Hepatocyte (in vitro differentiated cells): ENCODE measurements around the gene CREB5. TPM values are rescaled to one million over a fixed set of nuclear protein-coding genes. Genes with fewer than 3 reads are reported as not detected.

Source experiments
- DNase-seq: peaks from one replicate; pipeline ENCODE4 v3.0.0-alpha.2; 2016; ENCODE audit warnings: low spot score
- H2AFZ ChIP-seq: fragments of 200-600 bp; sonication (generic); 2 replicates; pipeline ENCODE4 v1.6.0; 2016; ENCODE audit warnings: antibody characterized with exemption, mild to moderate bottlenecking
- H3K27ac ChIP-seq: fragments of 200-600 bp; sonication (generic); 2 replicates; pipeline ENCODE4 v1.5.1; 2016; ENCODE audit warnings: mild to moderate bottlenecking
- H3K27me3 ChIP-seq: fragments of 200-600 bp; sonication (generic); 2 replicates; pipeline ENCODE4 v1.6.1; 2016
- H3K36me3 ChIP-seq: fragments of 200-600 bp; sonication (generic); replicated peaks from 2 replicates; pipeline ENCODE4 v1.5.1; 2016; ENCODE audit warnings: low read depth; ENCODE audit not compliant: insufficient read depth
- H3K4me1 ChIP-seq: fragments of 200-600 bp; sonication (generic); 2 replicates; pipeline ENCODE4 v1.5.1; 2016; ENCODE audit warnings: mild to moderate bottlenecking, moderate library complexity; ENCODE audit not compliant: insufficient read depth
- H3K4me2 ChIP-seq: fragments of 200-600 bp; sonication (generic); 2 replicates; pipeline ENCODE4 v1.6.0; 2016
- H3K4me3 ChIP-seq: fragments of 200-600 bp; sonication (generic); 2 replicates; pipeline ENCODE4 v1.5.1; 2016; ENCODE audit warnings: mild to moderate bottlenecking
- H3K79me2 ChIP-seq: fragments of 200-600 bp; sonication (generic); 2 replicates; pipeline ENCODE4 v1.6.0; 2017; ENCODE audit warnings: mild to moderate bottlenecking
- H3K9me2 ChIP-seq: fragments of 200-600 bp; sonication (generic); replicated peaks from 2 replicates; pipeline ENCODE4 v1.6.0; 2017; ENCODE audit warnings: mild to moderate bottlenecking; ENCODE audit not compliant: insufficient read depth
- H3K9me3 ChIP-seq: fragments of 200-600 bp; sonication (generic); 2 replicates; pipeline ENCODE4 v1.5.1; 2016; ENCODE audit warnings: low read depth, mild to moderate bottlenecking
- H4K20me1 ChIP-seq: fragments of 200-600 bp; sonication (generic); 2 replicates; pipeline ENCODE4 v1.6.0; 2016; ENCODE audit warnings: mild to moderate bottlenecking; ENCODE audit not compliant: insufficient read depth, poor library complexity, severe bottlenecking
- CTCF ChIP-seq: fragments of 200-600 bp; sonication (generic); IDR thresholded peaks from 2 replicates; pipeline ENCODE4 v1.5.1; 2016; ENCODE audit warnings: antibody characterized with exemption, mild to moderate bottlenecking; ENCODE audit not compliant: poor library complexity
- EZH2 ChIP-seq: fragments of 200-600 bp; sonication (generic); IDR thresholded peaks from 2 replicates; pipeline ENCODE4 v1.6.1; 2016; ENCODE audit warnings: antibody characterized with exemption, mild to moderate bottlenecking, borderline replicate concordance
- EZH2phosphoT487 ChIP-seq: fragments of 200-600 bp; sonication (generic); IDR thresholded peaks from one replicate; pipeline ENCODE4 v1.6.1; 2018; ENCODE audit warnings: antibody characterized with exemption, mild to moderate bottlenecking, low read depth, moderate library complexity; ENCODE audit not compliant: unreplicated experiment, severe bottlenecking
- WGBS: methylation state at CpG from one replicate; pipeline ENCODE4 v1.1.6; 2016; ENCODE audit warnings: low lambda C conversion rate; ENCODE audit errors: missing lambda C conversion rate; 5-methylcytosine and 5-hydroxymethylcytosine counted together
- polyA plus RNA-seq: library from polyadenylated mRNA; unstranded; fragments of >200 nt; fragmentation: Nextera tagmentation; extraction: Ambion mirVana; gene quantifications from 2 replicates; pipeline ENCODE4 v1.2.1, GENCODE V29; 2016
- total RNA-seq: library from RNA; depleted of rRNA; stranded (reverse); fragments of >200 nt; gene quantifications from 2 replicates; pipeline ENCODE4 v1.2.3, GENCODE V29; 2014

The CREB5 gene
- total and polyA plus RNA-seq, 2 experiments from 2014 or later = 14.0 to 27.9 TPM

DNA sequence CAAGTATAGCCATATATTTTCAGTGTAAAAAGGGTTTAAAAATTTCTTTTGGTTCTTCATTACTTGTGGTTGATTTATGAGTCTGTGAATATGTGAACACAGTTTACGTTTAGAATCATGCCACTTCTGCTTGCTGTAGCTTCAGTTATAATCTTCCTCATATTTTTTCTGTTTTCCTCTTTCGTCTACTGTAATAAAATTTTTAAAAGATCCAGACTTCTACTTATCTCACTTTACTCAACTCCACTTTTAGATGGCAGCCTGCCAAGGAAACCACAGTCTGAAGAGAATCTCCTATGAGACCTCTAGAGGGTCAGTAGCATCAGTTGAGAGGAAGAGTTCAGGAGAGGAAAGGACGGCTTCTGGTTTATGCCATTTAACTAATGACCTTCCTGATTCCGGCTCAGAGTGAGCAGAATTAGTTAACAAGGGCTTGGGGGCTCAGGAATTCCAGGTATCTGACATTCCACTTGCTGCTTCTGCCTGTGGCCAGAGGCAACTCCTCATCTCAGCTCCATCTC is 21.4 kb downstream of the CREB5 start:
- Histone ChIP-seq H4K20me1 (no peaks in the 10 kb centered on the region), H3K27ac (no peak overlapping the region), H3K4me2 (peak overlapping the region; percentile 17), H3K9me3 (no peaks in the 10 kb centered on the region), H3K27me3 (peaks cover 3% of the 10 kb centered on the region), H3K79me2 (no peaks in the 10 kb centered on the region), H3K4me3 (no peak overlapping the region), H2AFZ (no peak overlapping the region), H3K9me2 (no peaks in the 10 kb centered on the region), H3K4me1 (no peaks in the 10 kb centered on the region), H3K36me3 (no peaks in the 10 kb centered on the region)
- 40% methylated on average over 4 of the region's 4 CpGs for WGBS
- TF ChIP-seq EZH2 = no peak
- no peak for TF ChIP-seq CTCF
- no peak for TF ChIP-seq EZH2phosphoT487
- peak; percentile 67 for DNase-seq

DNA sequence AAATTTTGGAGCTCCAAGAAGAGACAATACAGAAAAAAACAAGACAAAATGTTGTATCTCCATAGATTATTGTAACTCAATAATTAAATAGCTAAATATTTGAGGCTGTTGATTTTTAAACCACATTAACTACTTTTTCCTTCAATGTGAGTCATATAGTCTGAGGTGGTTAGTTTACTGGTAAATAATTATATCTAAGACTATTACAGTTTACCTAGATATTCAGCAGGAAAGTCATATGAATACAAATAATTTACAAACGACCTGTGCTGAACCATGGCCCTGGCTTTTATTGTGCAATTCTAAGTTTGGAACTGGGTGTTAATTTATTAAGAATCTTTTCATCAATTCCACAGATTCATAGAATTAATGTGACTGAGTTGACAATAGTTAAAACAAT is 22.2 kb downstream of the CREB5 start:
- H3K9me2 ChIP-seq = no peaks in the 10 kb centered on the region
- no peaks in the 10 kb centered on the region for H3K36me3 ChIP-seq
- H2AFZ ChIP-seq = no peak overlapping the region
- H3K27ac ChIP-seq = no peak overlapping the region
- H4K20me1 ChIP-seq = no peaks in the 10 kb centered on the region
- H3K79me2 ChIP-seq = no peaks in the 10 kb centered on the region
- DNase-seq = no peak
- no peak for TF ChIP-seq EZH2phosphoT487
- TF ChIP-seq CTCF = no peak
- TF ChIP-seq EZH2 = no peak
- H3K4me1 ChIP-seq = no peaks in the 10 kb centered on the region
- H3K4me3 ChIP-seq = no peak overlapping the region
- peaks cover 3% of the 10 kb centered on the region for H3K27me3 ChIP-seq
- H3K9me3 ChIP-seq = no peaks in the 10 kb centered on the region
- H3K4me2 ChIP-seq = no peak overlapping the region
- WGBS = 64% methylated on average over 1 of the region's 1 CpG

- Histone ChIP-seq H3K36me3 (no peaks in the 10 kb centered on the region), H3K4me2 (no peak overlapping the region), H3K79me2 (no peaks in the 10 kb centered on the region), H3K4me3 (no peak overlapping the region), H3K4me1 (no peaks in the 10 kb centered on the region), H3K9me2 (no peaks in the 10 kb centered on the region), H4K20me1 (no peaks in the 10 kb centered on the region), H3K27ac (no peak overlapping the region), H3K9me3 (no peaks in the 10 kb centered on the region), H2AFZ (no peak overlapping the region), H3K27me3 (peaks cover 6% of the 10 kb centered on the region)
- TF ChIP-seq EZH2phosphoT487 (no peak), EZH2 (no peak), CTCF (no peak)
- WGBS = 68% methylated on average over 4 of the region's 4 CpGs
- no peak for DNase-seq
Measured at GRCh38 chr7:28435152-28435551, 22.8 kb downstream of the CREB5 start.
